SK-N-SH (cell line): Measurements from ENCODE around the gene MAP3K13. TPM values are rescaled to one million over a fixed set of nuclear protein-coding genes. Genes with fewer than 3 reads are reported as not detected.

Experiments
- CTCF ChIA-PET: fragments of 300-600, 350-600 bp; formaldehyde crosslinking; extraction: SDS; loops from one replicate; lab custom pipeline; 2021; lab: Yijun Ruan, JAX
- POLR2A ChIA-PET: fragments of 350-600 bp; sonication (Branson Sonifier 250); formaldehyde crosslinking; extraction: SDS; loops from one replicate; lab custom pipeline; 2020; ENCODE audit warnings: antibody characterized with exemption, inconsistent platforms; lab: Yijun Ruan, JAX
- DNase-seq: peaks from one replicate; pipeline ENCODE4 v3.0.0; 2012
- H2AFZ ChIP-seq: fragments of 200-600 bp; sonication (generic); 2 replicates; pipeline ENCODE4 v1.8.1; 2016; ENCODE audit warnings: antibody characterized with exemption, mild to moderate bottlenecking, low read depth
- H3F3A ChIP-seq: fragments of 200-600 bp; sonication (generic); replicated peaks from 2 replicates; pipeline ENCODE3; 2016; ENCODE audit warnings: antibody characterized with exemption, mild to moderate bottlenecking; ENCODE audit not compliant: insufficient read depth
- H3K27ac ChIP-seq, 2 experiments: fragments of 200-500 bp in 1 of 2; fragments of 200-600 bp in 1 of 2; sonication (Bioruptor generic) in 1 of 2; sonication (generic), shearing (Covaris generic) in 1 of 2; 2 replicates each; pipeline versions ENCODE4 v1.5.1 to v1.6.1; 2014 to 2016; ENCODE audit warnings: low read depth in 2 of 2, inconsistent platforms in 1 of 2, low read length in 1 of 2, mild to moderate bottlenecking in 1 of 2, mixed read lengths in 1 of 2
- H3K27me3 ChIP-seq: fragments of 200-600 bp; sonication (generic), shearing (Covaris generic); 2 replicates; pipeline ENCODE4 v1.6.1; 2016; ENCODE audit warnings: mixed run types; ENCODE audit not compliant: insufficient read depth
- H3K36me3 ChIP-seq, 2 experiments: fragments of 200-500 bp in 1 of 2; fragments of 200-600 bp in 1 of 2; sonication (Bioruptor generic) in 1 of 2; sonication (generic) in 1 of 2; replicated peaks in 1 of 2; 2 replicates each; pipeline versions ENCODE3 to v1.5.1; 2014 to 2016; ENCODE audit warnings: low read length in 1 of 2, mild to moderate bottlenecking in 1 of 2; ENCODE audit not compliant: insufficient read depth in 2 of 2, control insufficient read depth in 1 of 2
- H3K4me1 ChIP-seq, 2 experiments: fragments of 200-500 bp in 1 of 2; fragments of 200-600 bp in 1 of 2; sonication (Bioruptor generic) in 1 of 2; sonication (generic), shearing (Covaris generic) in 1 of 2; 2 replicates each; pipeline versions ENCODE4 v1.5.1 to v1.6.1; 2014 to 2016; ENCODE audit warnings: low read depth in 1 of 2, low read length in 1 of 2, mixed run types in 1 of 2; ENCODE audit not compliant: insufficient read depth in 2 of 2, control insufficient read depth in 1 of 2
- H3K4me2 ChIP-seq: fragments of 200-600 bp; sonication (generic), shearing (Covaris generic); 2 replicates; pipeline ENCODE4 v1.6.1; 2017; ENCODE audit warnings: mixed run types
- H3K4me3 ChIP-seq, 2 experiments: fragments of 200-500 bp in 1 of 2; fragments of 200-600 bp in 1 of 2; sonication (Bioruptor generic) in 1 of 2; sonication (generic), shearing (Covaris generic) in 1 of 2; 2 replicates each; pipeline versions ENCODE4 v1.5.1 to v1.8.1; 2014 to 2016; ENCODE audit warnings: low read depth in 2 of 2, inconsistent platforms in 1 of 2, low read length in 1 of 2, mild to moderate bottlenecking in 1 of 2, mixed read lengths in 1 of 2, moderate library complexity in 1 of 2
- H3K79me2 ChIP-seq: fragments of 200-600 bp; sonication (generic); 2 replicates; pipeline ENCODE4 v1.8.1; 2017; ENCODE audit warnings: mild to moderate bottlenecking; ENCODE audit not compliant: insufficient read depth
- H3K9ac ChIP-seq: fragments of 200-600 bp; sonication (generic); 2 replicates; pipeline ENCODE4 v1.6.1; 2017; ENCODE audit warnings: mixed run types
- H3K9me2 ChIP-seq: fragments of 200-600 bp; sonication (generic); 2 replicates; pipeline ENCODE4 v1.6.1; 2017; ENCODE audit warnings: mixed run types
- H3K9me3 ChIP-seq: fragments of 200-600 bp; sonication (generic); 2 replicates; pipeline ENCODE4 v1.6.1; 2017; ENCODE audit warnings: mixed run types, mild to moderate bottlenecking, moderate library complexity
- H4K20me1 ChIP-seq: fragments of 200-600 bp; sonication (generic); 2 replicates; pipeline ENCODE4 v1.6.1; 2017; ENCODE audit warnings: mild to moderate bottlenecking, mixed run types; ENCODE audit not compliant: insufficient read depth
- EZH2phosphoT487 ChIP-seq: fragments of 200-600 bp; sonication (generic); IDR thresholded peaks from 2 replicates; pipeline ENCODE4 v1.6.1; 2017; ENCODE audit warnings: low read depth, mixed run types, mild to moderate bottlenecking, antibody characterized with exemption, moderate library complexity, borderline replicate concordance
- FOSL2 ChIP-seq: IDR thresholded peaks from 2 replicates; pipeline ENCODE4 v1.4.0; 2012; ENCODE audit warnings: low read depth, mild to moderate bottlenecking, moderate library complexity, borderline replicate concordance
- GABPA ChIP-seq: IDR thresholded peaks from 2 replicates; pipeline ENCODE4 v1.4.0; 2012; ENCODE audit warnings: low read depth, mild to moderate bottlenecking
- GATA2 ChIP-seq: sonication (generic); formaldehyde crosslinking; IDR thresholded peaks from 2 replicates; pipeline ENCODE4 v1.5.0; 2020; ENCODE audit warnings: mild to moderate bottlenecking, missing genetic modification reagents
- MAX ChIP-seq: IDR thresholded peaks from 2 replicates; pipeline ENCODE4 v1.4.0; 2012; ENCODE audit warnings: low read depth
- MXI1 ChIP-seq: IDR thresholded peaks from 2 replicates; pipeline ENCODE4 v1.6.1; 2012; ENCODE audit warnings: mild to moderate bottlenecking, low read depth, low read length, improper control_type of control experiment
- REST ChIP-seq: IDR thresholded peaks from 2 replicates; pipeline ENCODE4 v1.6.1; 2012; ENCODE audit warnings: mild to moderate bottlenecking, low read depth, low read length, moderate library complexity
- SMC3 ChIP-seq: IDR thresholded peaks from 2 replicates; pipeline ENCODE4 v1.6.1; 2012; ENCODE audit warnings: low read depth, low read length, improper control_type of control experiment
- TCF12 ChIP-seq: IDR thresholded peaks from 2 replicates; pipeline ENCODE4 v1.4.0; 2012
- YY1 ChIP-seq: IDR thresholded peaks from 2 replicates; pipeline ENCODE4 v1.4.0; 2012; ENCODE audit warnings: low read depth, mild to moderate bottlenecking
- WGBS: methylation state at CpG from one replicate; pipeline ENCODE4 v1.1.6; 2017; ENCODE audit warnings: low lambda C conversion rate; 5-methylcytosine and 5-hydroxymethylcytosine counted together
- polyA plus RNA-seq, 3 experiments: library from polyadenylated mRNA; depleted of rRNA; stranded (reverse); fragments of >200 nt; gene quantifications; 2 replicates each; pipeline ENCODE4 v1.2.3, GENCODE V29; 2012
- TF ChIP-seq, protein P1 (sequence below): fragments of 150-350 bp; IDR thresholded peaks from 2 replicates; pipeline ENCODE4 v1.6.1; 2017; ENCODE audit warnings: antibody characterized with exemption, low read length, low read depth, borderline replicate concordance
- TF ChIP-seq, protein P2 (sequence below): fragments of 200-600 bp; sonication (generic); IDR thresholded peaks from 2 replicates; pipeline ENCODE4 v1.6.1; 2017; ENCODE audit warnings: antibody characterized with exemption, mild to moderate bottlenecking, moderate library complexity
- TF ChIP-seq, protein P3 (sequence below): IDR thresholded peaks from 2 replicates; pipeline ENCODE4; 2012
- TF ChIP-seq, protein P4 (sequence below): IDR thresholded peaks from 2 replicates; pipeline ENCODE4 v1.4.0; 2012; ENCODE audit warnings: low read depth, borderline replicate concordance

The MAP3K13 gene
- polyA plus RNA-seq, 1 of the 3 experiments (the other 2 are of a cell fraction): 9.1 TPM

DNA sequence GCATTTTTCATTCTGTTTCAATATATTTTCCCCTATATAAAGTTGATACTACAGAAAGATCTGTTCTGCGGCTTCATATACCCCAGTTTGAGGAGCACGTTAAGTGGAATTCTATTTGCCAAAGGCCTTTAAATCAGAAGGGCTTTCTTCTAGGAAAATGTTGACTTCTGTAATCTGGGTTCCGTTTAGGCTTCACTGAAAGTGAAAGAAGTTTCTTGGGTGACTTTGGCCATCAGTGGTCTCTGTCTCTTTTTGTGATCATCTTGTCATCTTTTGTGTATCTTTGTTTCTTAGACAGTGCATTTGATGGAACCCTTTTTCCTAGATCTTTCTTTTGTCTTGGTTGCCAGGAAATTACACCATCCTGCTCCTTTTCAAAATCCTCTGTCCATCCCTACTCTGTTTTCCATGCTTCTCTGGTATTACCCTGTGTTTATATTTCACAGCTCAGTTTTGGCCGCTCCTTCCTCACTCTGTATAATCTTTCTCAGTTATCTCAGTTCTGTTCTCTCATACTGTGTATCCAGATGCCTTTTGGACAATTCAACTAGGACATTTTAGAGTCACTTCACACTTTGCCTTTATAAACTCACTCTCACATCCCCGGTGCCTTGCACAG lies 40.7 kb upstream of the MAP3K13 start (continued):
- no peak for TF ChIP-seq MAX
- TF ChIP-seq, protein P1, sequence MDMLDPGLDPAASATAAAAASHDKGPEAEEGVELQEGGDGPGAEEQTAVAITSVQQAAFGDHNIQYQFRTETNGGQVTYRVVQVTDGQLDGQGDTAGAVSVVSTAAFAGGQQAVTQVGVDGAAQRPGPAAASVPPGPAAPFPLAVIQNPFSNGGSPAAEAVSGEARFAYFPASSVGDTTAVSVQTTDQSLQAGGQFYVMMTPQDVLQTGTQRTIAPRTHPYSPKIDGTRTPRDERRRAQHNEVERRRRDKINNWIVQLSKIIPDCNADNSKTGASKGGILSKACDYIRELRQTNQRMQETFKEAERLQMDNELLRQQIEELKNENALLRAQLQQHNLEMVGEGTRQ: no peak

- Histone ChIP-seq H3K4me3 (no peak overlapping the region), H3K4me1 (peaks cover 0 to 2% of the 10 kb centered on the region in 2 experiments; a peak in 2 of 4 replicates), H3K27ac (no peak overlapping the region), H3K4me2 (no peak overlapping the region), H3K9me3 (no peaks in the 10 kb centered on the region), H3K9ac (no peak overlapping the region), H2AFZ (no peak overlapping the region), H4K20me1 (no peaks in the 10 kb centered on the region), H3K36me3 (no peaks in the 10 kb centered on the region), H3K79me2 (no peaks in the 10 kb centered on the region), H3K27me3 (no peaks in the 10 kb centered on the region), H3K9me2 (no peaks in the 10 kb centered on the region), H3F3A (no peaks in the 10 kb centered on the region)
- ChIA-PET POLR2A (no interaction called here), CTCF (interaction anchor here (1.4 kb wide), 2 partner anchors 8 to 18 kb away, joined by 3 to 5 read pairs; no protein-coding TSS in a partner anchor)
- TF ChIP-seq FOSL2: no peak
- no peak for TF ChIP-seq MXI1
- no peak for TF ChIP-seq EZH2phosphoT487
- TF ChIP-seq GATA2 (CRISPR knock-in tag): no peak
- DNase-seq: no peak
- 80% methylated on average over 8 of the region's 8 CpGs for WGBS
Measured at GRCh38 chr3:185325946-185326791, 36.8 kb upstream of the MAP3K13 start.

- no peak for TF ChIP-seq REST
- TF ChIP-seq SMC3: no peak
- TF ChIP-seq, protein P2, sequence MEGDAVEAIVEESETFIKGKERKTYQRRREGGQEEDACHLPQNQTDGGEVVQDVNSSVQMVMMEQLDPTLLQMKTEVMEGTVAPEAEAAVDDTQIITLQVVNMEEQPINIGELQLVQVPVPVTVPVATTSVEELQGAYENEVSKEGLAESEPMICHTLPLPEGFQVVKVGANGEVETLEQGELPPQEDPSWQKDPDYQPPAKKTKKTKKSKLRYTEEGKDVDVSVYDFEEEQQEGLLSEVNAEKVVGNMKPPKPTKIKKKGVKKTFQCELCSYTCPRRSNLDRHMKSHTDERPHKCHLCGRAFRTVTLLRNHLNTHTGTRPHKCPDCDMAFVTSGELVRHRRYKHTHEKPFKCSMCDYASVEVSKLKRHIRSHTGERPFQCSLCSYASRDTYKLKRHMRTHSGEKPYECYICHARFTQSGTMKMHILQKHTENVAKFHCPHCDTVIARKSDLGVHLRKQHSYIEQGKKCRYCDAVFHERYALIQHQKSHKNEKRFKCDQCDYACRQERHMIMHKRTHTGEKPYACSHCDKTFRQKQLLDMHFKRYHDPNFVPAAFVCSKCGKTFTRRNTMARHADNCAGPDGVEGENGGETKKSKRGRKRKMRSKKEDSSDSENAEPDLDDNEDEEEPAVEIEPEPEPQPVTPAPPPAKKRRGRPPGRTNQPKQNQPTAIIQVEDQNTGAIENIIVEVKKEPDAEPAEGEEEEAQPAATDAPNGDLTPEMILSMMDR: no peak
- TF ChIP-seq, protein P3, sequence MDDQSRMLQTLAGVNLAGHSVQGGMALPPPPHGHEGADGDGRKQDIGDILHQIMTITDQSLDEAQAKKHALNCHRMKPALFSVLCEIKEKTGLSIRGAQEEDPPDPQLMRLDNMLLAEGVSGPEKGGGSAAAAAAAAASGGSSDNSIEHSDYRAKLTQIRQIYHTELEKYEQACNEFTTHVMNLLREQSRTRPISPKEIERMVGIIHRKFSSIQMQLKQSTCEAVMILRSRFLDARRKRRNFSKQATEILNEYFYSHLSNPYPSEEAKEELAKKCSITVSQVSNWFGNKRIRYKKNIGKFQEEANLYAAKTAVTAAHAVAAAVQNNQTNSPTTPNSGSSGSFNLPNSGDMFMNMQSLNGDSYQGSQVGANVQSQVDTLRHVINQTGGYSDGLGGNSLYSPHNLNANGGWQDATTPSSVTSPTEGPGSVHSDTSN: no peak
- no peak for TF ChIP-seq GABPA
- no peak for TF ChIP-seq EZH2phosphoT487
- TF ChIP-seq TCF12: no peak
- TF ChIP-seq YY1: no peak
- TF ChIP-seq, protein P4, sequence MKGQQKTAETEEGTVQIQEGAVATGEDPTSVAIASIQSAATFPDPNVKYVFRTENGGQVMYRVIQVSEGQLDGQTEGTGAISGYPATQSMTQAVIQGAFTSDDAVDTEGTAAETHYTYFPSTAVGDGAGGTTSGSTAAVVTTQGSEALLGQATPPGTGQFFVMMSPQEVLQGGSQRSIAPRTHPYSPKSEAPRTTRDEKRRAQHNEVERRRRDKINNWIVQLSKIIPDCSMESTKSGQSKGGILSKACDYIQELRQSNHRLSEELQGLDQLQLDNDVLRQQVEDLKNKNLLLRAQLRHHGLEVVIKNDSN: no peak
- whole genome bisulfite sequencing: 71% methylated on average over 6 of the region's 6 CpGs
- CTCF ChIA-PET: interaction anchor here (1.4 kb wide), 2 partner anchors 9 to 19 kb away, joined by 3 to 5 read pairs; no protein-coding TSS in a partner anchor
- Histone ChIP-seq H3F3A (no peaks in the 10 kb centered on the region), H3K4me1 (peaks cover 0 to 2% of the 10 kb centered on the region in 2 experiments; a peak in 2 of 4 replicates), H3K27ac (no peak overlapping the region), H3K36me3 (no peaks in the 10 kb centered on the region), H2AFZ (no peak overlapping the region), H3K9ac (no peak overlapping the region), H3K79me2 (no peaks in the 10 kb centered on the region), H3K4me3 (no peak overlapping the region), H3K4me2 (no peak overlapping the region), H4K20me1 (no peaks in the 10 kb centered on the region), H3K27me3 (no peaks in the 10 kb centered on the region), H3K9me2 (no peaks in the 10 kb centered on the region), H3K9me3 (no peaks in the 10 kb centered on the region)
- no peak for DNase-seq
- POLR2A ChIA-PET: no interaction called here
Measured at GRCh38 chr3:185327062-185327461, 35.9 kb upstream of the MAP3K13 start.
